Measurements from ENCODE around the gene GGTA1. TPM values are rescaled to one million over a fixed set of nuclear protein-coding genes. Genes with fewer than 3 reads are reported as not detected.
"Not testable (repeated sequence)": the region's sequence is repeated elsewhere in the genome, so short reads cannot be mapped to it uniquely, and the experiment has no call there.

Gene GGTA1
- total RNA-seq, 1 donor: 9.6 TPM

DNA sequence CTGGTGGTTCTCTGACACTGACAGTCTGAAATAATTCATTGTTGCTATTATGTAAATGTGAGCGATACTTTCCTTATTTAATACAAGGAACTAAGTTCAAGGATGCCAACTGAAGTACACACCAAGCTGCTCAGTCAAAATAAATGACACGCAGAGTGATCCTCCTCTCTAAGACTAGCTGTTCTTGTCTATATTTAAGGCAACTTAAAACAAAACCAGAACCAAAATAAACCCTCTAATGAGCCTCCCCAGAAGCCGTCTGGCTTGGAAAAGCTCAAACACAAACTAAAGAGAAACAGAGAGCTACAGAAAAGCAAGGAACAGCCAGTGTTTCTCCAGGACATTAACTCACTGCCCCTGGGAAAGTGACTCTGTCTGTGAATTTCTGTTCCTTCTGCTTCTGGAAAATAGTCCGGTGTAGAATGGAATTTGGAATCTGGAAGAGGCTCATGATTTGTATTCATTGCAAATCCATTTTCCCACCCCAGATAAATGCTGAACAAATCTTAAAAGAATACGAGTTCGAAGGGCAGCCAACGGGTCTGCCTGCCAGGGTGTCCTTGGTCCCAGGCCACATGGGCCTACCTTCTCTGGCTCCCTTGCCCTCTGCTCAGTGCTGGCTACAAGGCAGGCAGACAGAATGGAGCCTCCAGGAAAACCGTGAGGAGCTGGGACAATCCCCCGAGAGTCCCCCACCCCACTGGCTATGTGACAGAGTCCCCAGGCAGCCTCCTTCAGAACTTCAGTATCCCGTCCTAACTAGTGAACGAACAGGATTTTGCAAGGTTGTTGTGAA is 14.8 kb downstream of the GGTA1 start:
- Histone ChIP-seq H3K27me3 (ENCODE audit: insufficient read depth, low read length) (no peaks in the 10 kb centered on the region), H3K9me3 (ENCODE audit: low read depth, low read length) (no peaks in the 10 kb centered on the region), H3K4me3 (ENCODE audit: low read length) (no peak overlapping the region), H3K4me1 (ENCODE audit: insufficient read depth, low read length) (peaks cover 36% of the 10 kb centered on the region)

DNA sequence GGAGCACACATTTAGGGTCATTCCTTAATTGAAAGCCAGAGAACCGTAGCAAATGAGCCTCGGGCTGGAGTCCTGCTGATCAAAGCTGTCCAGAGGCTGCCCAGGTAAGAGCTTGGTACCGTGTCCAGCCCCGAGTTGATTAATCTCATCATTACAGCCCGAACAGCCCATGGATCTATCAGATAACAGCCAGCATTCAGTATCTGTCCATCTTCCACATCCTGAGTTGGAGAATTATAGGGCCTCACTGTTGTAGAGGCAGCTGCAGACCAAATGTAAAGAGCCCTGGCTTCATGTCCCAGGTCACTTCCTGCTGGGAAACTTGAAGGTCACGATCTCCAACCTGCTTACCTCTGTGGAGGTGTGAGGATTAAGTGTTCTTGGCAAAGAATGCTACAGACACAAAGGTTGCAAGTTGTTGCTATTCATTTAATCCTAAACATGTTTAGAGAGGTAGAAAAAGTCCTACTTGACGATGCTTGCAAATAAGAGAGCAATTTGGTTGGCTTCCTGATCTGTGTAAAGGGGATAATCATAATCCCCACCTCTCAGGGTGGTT is 16.1 kb downstream of the GGTA1 start:
- Histone ChIP-seq H3K27me3 (ENCODE audit: insufficient read depth, low read length) (no peaks in the 10 kb centered on the region), H3K4me3 (ENCODE audit: low read length) (no peak overlapping the region), H3K4me1 (ENCODE audit: insufficient read depth, low read length) (peaks cover 36% of the 10 kb centered on the region), H3K9me3 (ENCODE audit: low read depth, low read length) (no peaks in the 10 kb centered on the region)

DNA sequence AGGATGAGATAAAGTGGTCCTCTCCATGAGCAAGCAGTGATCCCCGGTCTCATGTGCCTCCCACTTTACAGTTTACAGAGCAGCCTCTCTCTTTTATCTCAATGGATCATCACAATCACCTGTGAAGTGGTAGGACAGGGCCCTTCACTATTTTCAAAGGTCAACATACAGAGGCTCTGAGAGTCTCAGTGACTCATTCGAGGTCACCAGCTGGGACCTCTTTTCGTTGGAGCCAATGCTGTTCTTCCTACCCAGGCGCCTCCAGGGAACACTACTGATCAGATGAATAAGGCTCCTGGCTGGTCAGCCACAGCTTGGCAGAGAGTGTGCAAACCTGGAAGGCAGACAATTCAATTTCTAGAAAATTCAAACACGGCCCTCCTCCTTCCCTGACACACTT is 16.6 kb downstream of the GGTA1 start:
- Histone ChIP-seq H3K27me3 (ENCODE audit: insufficient read depth, low read length) (no peaks in the 10 kb centered on the region), H3K4me3 (ENCODE audit: low read length) (no peak overlapping the region)

DNA sequence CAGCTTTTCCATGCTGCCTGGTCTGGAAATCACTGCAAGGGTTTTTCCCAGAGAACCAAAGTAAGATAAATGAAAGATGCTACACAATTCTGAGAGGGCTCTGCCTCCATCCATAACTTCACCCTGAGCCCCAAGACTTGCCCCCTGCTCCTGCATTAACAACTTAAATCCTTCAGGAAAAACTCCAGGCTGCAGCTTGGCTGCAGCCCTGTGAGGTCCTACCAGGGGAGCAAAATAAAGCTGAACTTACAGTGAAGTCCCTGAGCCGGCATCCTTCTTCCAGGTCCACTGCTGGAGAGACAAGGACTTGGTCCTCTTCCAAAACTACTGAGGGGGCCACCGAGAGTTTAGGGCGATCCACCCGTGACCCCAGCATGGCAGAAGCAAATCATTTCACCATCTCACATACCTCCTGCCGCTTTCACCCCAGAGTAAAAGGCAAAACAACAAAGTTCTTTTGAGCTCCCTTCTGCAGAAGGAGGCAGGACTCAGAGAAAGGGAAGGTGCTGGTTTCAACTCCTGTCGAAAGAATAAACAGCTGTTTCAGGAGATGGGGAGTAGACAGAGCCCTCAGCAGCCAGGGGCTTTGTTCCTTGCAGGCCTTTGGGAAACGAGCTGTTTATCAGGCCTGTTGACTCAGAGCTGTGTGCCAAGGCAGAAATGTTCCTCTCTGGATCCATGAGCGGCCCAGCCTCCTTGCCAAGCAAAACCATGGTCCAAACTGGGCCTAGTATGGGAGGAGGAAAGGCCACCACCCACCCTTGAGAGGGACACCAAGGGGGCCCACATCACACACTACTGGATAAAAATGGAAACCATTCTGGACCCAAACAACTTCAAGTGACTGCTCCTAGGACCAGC is 20.6 kb downstream of the GGTA1 start:
- Histone ChIP-seq H3K27me3 (ENCODE audit: insufficient read depth, low read length) (no peaks in the 10 kb centered on the region), H3K4me1 (ENCODE audit: insufficient read depth, low read length) (peaks cover 5% of the 10 kb centered on the region), H3K4me3 (ENCODE audit: low read length) (no peak overlapping the region), H3K9me3 (ENCODE audit: low read depth, low read length) (no peaks in the 10 kb centered on the region)

More for the DNA sequence above, 16.6 kb downstream of the GGTA1 start:
- no peaks in the 10 kb centered on the region for H3K9me3 ChIP-seq (ENCODE audit: low read depth, low read length)
- peaks cover 36% of the 10 kb centered on the region for H3K4me1 ChIP-seq (ENCODE audit: insufficient read depth, low read length)

DNA sequence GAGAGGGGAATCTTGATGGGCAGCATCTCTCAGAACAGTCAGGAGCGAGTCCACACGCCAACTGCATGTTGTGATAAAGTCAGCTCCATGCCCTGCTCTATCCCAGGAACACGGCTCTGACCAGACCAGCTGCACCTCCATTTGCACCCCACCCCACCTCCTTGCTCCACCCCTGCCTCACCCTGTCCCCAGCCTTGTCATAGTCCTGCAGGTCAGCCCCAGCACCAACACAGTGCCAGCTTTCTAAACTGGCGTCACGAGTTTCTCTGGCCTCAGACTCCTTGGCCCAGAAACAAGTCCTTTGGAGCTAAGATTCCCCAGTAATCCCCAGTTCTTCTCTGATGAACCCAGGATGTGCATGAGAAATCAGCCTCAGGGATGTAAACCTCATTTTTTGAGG is 23.5 kb downstream of the GGTA1 start:
- Histone ChIP-seq H3K9me3 (ENCODE audit: low read depth, low read length) (no peaks in the 10 kb centered on the region), H3K4me1 (ENCODE audit: insufficient read depth, low read length) (no peaks in the 10 kb centered on the region), H3K27me3 (ENCODE audit: insufficient read depth, low read length) (no peaks in the 10 kb centered on the region), H3K4me3 (ENCODE audit: low read length) (no peak overlapping the region)

DNA sequence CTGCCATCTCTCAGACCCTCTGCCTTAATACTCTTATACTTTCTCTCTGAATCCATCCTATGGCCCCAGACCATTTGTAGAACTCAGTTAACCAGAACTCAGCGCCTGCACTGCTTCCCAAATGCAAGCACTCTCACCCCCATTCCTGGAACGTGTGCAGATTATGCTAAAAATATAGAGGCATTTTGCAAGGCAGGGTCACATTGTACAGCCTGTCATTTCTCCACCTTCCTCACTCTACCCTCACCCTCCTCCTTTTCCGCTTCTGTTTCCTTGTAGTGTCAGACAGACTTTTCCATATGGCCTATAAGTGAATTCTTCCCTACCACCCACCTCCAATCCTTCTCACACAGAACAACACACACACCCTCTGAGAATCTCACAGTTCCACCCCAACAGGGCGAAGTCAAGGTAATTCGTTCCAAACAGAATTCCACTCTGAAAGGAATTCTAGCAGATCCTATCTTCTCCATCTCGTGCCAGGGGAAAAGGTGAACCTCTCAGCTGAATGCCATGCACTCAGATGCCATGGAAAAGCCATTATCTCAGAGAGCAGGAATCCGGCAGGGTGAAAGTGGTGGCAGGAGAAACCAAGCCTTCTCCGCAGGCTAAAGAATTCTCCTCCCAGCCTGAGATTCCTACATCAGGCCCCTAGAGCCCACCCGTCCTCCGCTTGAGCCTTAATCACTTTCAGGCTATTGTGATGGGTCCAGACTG is 25.3 kb downstream of the GGTA1 start:
- H3K9me3 ChIP-seq (ENCODE audit: low read depth, low read length): no peaks in the 10 kb centered on the region

DNA sequence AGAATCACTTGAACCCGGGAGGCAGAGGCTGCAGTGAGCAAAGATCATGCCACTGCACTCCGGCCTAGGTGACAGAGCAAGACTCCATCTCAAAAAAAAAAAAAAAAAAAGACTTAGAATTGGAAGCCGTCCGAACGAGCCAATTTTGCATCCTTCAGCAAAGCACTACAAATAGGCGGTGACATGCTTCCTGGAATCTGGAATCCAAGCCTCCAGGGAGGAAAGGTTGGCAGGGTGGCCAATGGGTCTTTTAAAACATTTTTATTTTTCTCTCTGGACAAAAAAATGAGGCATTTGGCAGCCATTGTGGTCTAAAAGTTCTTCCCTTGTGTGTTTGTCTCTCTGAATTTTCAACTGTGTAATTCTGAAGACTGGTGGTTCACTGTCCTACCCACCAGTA is 26.4 kb downstream of the GGTA1 start:
- Histone ChIP-seq H3K4me1 (ENCODE audit: insufficient read depth, low read length) (no peaks in the 10 kb centered on the region), H3K27me3 (ENCODE audit: insufficient read depth, low read length) (no peaks in the 10 kb centered on the region), H3K9me3 (ENCODE audit: low read depth, low read length) (no peaks in the 10 kb centered on the region), H3K4me3 (ENCODE audit: low read length) (no peak overlapping the region)

More for the DNA sequence above, 25.3 kb downstream of the GGTA1 start:
- Histone ChIP-seq H3K27me3 (ENCODE audit: insufficient read depth, low read length) (no peaks in the 10 kb centered on the region), H3K4me1 (ENCODE audit: insufficient read depth, low read length) (no peaks in the 10 kb centered on the region), H3K4me3 (ENCODE audit: low read length) (no peak overlapping the region)

DNA sequence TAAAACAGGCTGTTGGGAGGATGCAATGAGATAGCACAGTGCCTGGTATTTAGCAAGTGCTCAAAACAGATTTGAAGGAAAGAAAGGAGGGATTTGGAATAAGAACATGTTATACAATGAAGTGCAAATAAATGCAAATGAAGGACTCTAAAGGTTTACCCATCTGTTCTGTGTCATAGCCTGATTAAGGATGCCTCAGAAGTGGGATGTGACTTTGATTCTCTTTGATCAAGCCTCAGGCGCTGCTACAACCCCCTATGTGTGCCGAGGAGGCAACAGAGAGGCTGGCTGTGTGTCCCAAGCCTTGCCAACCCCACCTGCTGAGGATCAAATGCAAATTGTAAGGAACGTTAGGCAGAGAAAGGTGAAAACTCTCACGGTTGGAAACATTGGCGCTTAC is 27.2 kb downstream of the GGTA1 start:
- H3K4me3 ChIP-seq (ENCODE audit: low read length): no peak overlapping the region
- no peaks in the 10 kb centered on the region for H3K9me3 ChIP-seq (ENCODE audit: low read depth, low read length)
- no peaks in the 10 kb centered on the region for H3K27me3 ChIP-seq (ENCODE audit: insufficient read depth, low read length)
- no peaks in the 10 kb centered on the region for H3K4me1 ChIP-seq (ENCODE audit: insufficient read depth, low read length)

DNA sequence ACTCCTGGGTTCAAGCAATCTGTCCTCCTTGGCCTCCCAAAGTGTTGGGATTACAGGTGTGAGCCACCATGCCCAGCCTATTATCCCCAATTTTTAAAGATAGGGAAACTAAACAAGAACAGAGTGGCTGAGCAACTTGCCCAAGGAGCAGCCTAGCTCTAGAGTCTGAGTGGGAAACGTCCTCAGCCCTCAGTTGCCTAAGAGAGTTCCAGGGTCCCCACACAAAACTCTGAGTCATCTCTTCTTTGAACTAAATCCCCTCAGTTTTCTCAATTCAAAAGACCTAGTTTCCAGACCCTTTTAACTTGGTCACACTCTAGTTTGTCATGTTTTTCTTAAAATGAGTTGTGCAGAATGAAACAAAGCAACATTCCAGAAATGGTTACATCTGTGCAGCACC is 33.5 kb downstream of the GGTA1 start:
- no peaks in the 10 kb centered on the region for H3K9me3 ChIP-seq (ENCODE audit: low read depth, low read length)
- peaks cover 2% of the 10 kb centered on the region for H3K27me3 ChIP-seq (ENCODE audit: insufficient read depth, low read length)
- no peaks in the 10 kb centered on the region for H3K4me1 ChIP-seq (ENCODE audit: insufficient read depth, low read length)
- no peak overlapping the region for H3K4me3 ChIP-seq (ENCODE audit: low read length)

DNA sequence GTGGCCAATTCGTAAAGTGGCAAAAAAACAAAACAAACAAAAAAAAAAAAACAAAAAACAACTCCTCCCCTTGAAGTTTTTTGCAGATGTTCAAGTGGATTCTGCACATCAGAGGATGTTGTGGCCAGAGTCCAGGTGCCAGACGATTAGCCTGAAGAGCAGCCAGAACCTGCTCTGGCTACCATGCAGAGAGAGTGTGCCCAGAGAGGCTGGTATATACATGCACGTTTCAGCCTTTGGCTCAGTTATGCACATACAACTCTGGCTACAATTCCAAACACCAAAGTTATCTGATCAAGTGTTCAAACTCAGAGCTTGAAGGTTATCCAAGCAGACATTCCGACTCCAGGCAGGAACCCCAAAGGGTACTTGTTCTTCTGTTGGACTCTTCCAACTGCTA is 34.7 kb downstream of the GGTA1 start:
- Histone ChIP-seq H3K4me1 (ENCODE audit: insufficient read depth, low read length) (no peaks in the 10 kb centered on the region), H3K4me3 (ENCODE audit: low read length) (no peak overlapping the region), H3K27me3 (ENCODE audit: insufficient read depth, low read length) (peaks cover 2% of the 10 kb centered on the region), H3K9me3 (ENCODE audit: low read depth, low read length) (no peaks in the 10 kb centered on the region)

DNA sequence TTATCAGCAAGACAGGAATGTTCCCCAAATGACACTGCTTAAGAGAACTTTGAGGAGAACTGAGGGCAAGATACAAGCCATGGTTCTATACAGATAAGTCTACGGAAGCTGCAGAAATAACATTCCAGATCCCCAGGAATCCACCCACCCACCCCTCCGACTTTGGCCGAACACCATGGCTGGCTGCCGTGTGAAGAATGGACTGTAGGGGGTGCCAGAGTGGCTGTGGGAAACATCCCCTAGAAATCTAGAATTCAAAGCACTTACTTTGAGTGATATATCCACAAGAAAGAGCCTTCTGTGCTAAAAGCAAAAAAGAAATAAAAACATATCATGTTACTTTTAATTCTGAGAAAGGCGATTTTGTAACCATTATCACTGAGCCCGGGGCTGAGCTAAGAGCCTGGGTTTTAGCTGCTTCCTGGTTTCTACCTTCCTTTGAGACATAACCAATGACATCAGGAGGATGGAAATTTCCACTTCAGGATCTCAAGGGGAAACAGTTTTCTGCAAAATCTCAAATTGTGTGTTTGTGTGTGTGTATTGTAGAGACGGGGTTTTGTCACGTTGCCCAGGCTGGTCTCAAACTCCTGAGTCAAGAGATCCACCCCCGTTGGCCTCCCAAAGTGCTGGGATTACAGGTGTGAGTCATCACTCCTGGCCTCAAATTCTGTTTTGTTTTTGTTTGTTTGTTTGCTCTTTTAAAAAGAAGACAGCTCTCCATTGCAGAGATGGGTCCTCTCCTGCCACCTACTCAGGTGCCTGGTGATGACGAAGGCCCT is 36.4 kb downstream of the GGTA1 start:
- H3K9me3 ChIP-seq (ENCODE audit: low read depth, low read length): no peaks in the 10 kb centered on the region
- no peak overlapping the region for H3K4me3 ChIP-seq (ENCODE audit: low read length)
- H3K27me3 ChIP-seq (ENCODE audit: insufficient read depth, low read length): peaks cover 2% of the 10 kb centered on the region
- H3K4me1 ChIP-seq (ENCODE audit: insufficient read depth, low read length): no peaks in the 10 kb centered on the region

DNA sequence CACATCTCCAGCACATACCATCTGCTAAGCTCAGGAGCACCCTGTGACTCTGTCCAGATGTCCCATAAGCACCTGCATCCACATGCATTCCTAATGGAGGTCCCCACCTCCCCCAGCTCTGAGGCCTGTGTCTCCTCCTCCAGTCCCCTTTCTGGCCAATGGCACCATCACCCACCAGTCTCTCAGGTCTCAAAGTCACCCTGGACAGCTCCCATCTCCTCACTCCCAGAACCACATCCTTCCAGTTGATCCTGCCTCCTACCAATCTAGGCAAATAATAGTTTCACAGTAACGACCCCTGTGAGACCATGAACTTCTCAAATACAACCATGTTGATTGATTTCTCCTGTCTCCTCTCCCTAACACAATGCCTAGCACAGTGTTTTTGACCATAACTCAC is 40.1 kb downstream of the GGTA1 start:
- H3K4me3 ChIP-seq (ENCODE audit: low read length): no peak overlapping the region
- H3K4me1 ChIP-seq (ENCODE audit: insufficient read depth, low read length): no peaks in the 10 kb centered on the region
- peaks cover 2% of the 10 kb centered on the region for H3K27me3 ChIP-seq (ENCODE audit: insufficient read depth, low read length)
- no peaks in the 10 kb centered on the region for H3K9me3 ChIP-seq (ENCODE audit: low read depth, low read length)

DNA sequence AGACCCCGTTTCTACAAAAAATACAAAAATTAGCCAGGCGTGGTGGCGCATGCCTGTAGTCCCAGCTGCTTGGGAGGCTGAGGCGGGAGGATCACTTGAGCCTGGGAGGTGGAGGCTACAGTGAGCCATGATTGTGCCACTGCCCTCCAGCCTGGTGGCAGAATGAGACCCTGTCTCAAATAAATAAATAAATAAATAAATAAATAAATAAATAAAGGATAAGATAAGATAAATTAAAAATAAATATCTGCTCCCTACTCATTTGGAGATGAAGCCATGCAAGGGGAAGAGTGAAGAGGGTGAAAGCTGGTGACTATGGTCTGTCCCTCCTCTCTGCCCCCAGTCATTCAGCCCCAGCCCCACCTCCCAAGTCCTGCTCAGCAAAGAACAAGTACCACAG is 41.2 kb downstream of the GGTA1 start:
- not testable (repeated sequence) for H3K4me1 ChIP-seq (ENCODE audit: insufficient read depth, low read length); H3K4me3 ChIP-seq (ENCODE audit: low read length); H3K9me3 ChIP-seq (ENCODE audit: low read depth, low read length); H3K27me3 ChIP-seq (ENCODE audit: insufficient read depth, low read length)

DNA sequence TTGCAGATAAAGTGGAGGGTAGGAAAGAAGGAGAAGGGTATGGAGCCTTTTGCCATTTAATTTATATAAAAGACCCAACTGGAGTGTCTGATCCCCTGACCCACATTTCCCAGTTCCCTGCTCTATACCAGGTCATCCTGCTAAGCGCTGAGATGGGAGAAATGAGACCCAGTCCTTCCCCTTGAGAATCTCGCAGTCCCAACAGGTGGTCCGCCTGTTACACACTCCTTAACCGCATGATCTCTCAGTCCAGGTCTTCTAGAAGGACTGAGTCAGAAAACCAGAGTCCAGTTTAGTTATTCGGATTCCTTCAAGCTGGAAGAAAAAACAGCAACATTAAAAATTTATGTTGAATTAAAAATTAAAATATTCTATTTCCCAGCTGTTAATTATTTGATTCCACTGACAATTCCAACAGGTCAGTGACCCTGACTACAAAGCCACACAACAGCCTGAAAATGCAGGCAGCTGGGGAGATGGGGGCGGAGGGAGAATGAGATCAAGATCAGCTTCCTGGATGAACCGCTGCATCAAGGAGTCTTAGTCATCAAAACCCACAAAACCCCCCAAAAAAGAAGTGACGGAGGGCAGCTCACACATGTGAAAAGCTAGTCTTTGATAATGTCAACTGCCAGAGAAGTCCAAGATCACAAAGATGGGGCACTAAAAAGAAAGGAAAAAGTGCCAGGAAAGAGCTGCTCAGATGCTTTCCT is 44.0 kb downstream of the GGTA1 start:
- Histone ChIP-seq H3K9me3 (ENCODE audit: low read depth, low read length) (no peaks in the 10 kb centered on the region), H3K27me3 (ENCODE audit: insufficient read depth, low read length) (no peaks in the 10 kb centered on the region), H3K4me1 (ENCODE audit: insufficient read depth, low read length) (no peaks in the 10 kb centered on the region), H3K4me3 (ENCODE audit: low read length) (no peak overlapping the region)

All from mononuclear cell (primary cell).